GM10248 (cell line): ENCODE measurements around the gene DMAC2.

Experiments
- CTCF ChIA-PET: fragments of 300-600 bp; sonication (Branson Sonifier 250); formaldehyde crosslinking; extraction: SDS; loops from one replicate; lab custom pipeline; 2021; ENCODE audit warnings: antibody characterized with exemption; lab: Yijun Ruan, JAX
- POLR2A ChIA-PET: fragments of 350-650 bp; sonication (Branson Sonifier 250); formaldehyde crosslinking; extraction: SDS; loops from one replicate; lab custom pipeline; 2020; ENCODE audit warnings: antibody characterized with exemption; lab: Yijun Ruan, JAX
- DNase-seq: peaks from one replicate; pipeline ENCODE4 v3.0.0; 2012; ENCODE audit errors: extremely low spot score
- CTCF ChIP-seq: IDR thresholded peaks from 2 replicates; pipeline ENCODE4 v1.5.1; 2012; ENCODE audit warnings: mild to moderate bottlenecking, low read depth; ENCODE audit errors: extremely low read depth, missing control alignments, control extremely low read depth

Gene DMAC2

GRCh38 chr19:41398598-41398997 is 41.1 kb downstream of the DMAC2 start:
- ChIA-PET POLR2A (no interaction called here), CTCF (no interaction called here)
- no peak for TF ChIP-seq CTCF
- no peak for DNase-seq

- no peak for TF ChIP-seq CTCF
- CTCF ChIA-PET, result no interaction called here
Observed at GRCh38 chr19:41398050-41398418, 41.7 kb downstream of the DMAC2 start.

DNA sequence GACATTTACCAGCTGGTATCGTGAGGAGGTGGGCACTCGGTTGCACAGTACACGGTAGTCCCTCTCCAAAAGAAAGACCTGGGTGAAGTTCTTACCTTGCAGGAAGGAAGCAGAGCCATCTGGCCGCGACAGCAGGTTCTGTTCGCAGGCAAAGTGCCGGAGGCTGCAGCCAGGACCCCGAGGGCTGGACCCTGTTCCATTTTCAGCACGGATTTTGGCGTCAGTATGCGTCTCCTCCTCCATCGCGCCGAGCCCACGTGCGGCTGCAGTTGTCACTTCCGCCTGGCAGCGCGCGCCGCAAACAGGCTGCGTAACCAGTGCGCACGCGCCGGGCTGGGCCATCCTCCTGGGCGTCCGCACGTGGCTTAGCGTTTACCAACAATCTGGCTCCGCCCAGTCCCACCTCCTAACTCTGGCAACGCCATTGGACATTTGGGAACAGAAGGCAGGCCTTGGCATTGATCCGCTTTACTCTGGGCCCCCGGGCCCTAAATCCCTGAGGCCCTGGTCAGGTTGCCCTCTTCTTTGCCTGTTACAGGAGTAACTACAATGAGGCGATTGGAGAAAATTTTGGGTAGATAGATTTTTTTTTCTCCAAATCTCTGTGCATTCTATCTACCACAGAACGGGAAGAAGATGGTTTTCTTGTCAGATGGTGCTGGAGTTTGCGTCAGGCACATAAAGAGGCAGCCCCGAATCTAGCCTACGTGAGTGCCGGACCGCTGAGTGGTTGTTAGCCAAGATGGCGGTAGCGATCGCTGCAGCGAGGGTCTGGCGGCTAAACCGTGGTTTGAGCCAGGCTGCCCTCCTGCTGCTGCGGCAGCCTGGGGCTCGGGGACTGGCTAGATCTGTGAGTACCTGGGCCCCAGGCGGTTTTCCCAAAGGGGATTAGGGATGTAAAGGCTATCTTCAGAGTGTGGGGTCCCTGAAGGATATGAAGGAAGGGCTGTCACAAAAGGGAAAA is 42.3 kb downstream of the DMAC2 start, which contains the start of the genes BCKDHA and EXOSC5:
BCKDHA (plus strand) TSS at position 733 of the 964 bp plus-strand sequence; CDS start at position 743, 10 bp downstream.
EXOSC5 (minus strand) TSS at position 274 of the 964 bp plus-strand sequence; CDS start at position 243, 31 bp downstream.
- ChIA-PET CTCF (interaction anchor here (2.1 kb wide), 1 partner anchor 33 kb away, joined by 4 read pairs; the partner anchor contains the start of gene B9D2), POLR2A (interaction anchor here (0.7 kb wide), 1 partner anchor 169 kb away, joined by 3 read pairs; no protein-coding TSS in a partner anchor)
- no peak for TF ChIP-seq CTCF
- DNase-seq, result peak; percentile 99

More at GRCh38 chr19:41398050-41398418, 41.7 kb downstream of the DMAC2 start:
- DNase-seq, result no peak
- POLR2A ChIA-PET, result no interaction called here

GRCh38 chr19:41395355-41395754 is 44.4 kb downstream of the DMAC2 start:
- POLR2A ChIA-PET, result no interaction called here
- CTCF ChIA-PET, result interaction anchor here (0.6 to 4.3 kb wide), 4 partner anchors 15 to 1488 kb away, joined by 3 to 12 read pairs (median 5); partner anchors contain the start of gene B9D2
- no peak for TF ChIP-seq CTCF
- no peak for DNase-seq

GRCh38 chr19:41392775-41393174 is 46.9 kb downstream of the DMAC2 start:
- no peak for DNase-seq
- POLR2A ChIA-PET, result no interaction called here
- no peak for TF ChIP-seq CTCF
- CTCF ChIA-PET, result interaction anchor here (1.0 to 4.3 kb wide), 3 partner anchors 12 to 56 kb away, joined by 3 to 12 read pairs (median 4); no protein-coding TSS in a partner anchor

DNA sequence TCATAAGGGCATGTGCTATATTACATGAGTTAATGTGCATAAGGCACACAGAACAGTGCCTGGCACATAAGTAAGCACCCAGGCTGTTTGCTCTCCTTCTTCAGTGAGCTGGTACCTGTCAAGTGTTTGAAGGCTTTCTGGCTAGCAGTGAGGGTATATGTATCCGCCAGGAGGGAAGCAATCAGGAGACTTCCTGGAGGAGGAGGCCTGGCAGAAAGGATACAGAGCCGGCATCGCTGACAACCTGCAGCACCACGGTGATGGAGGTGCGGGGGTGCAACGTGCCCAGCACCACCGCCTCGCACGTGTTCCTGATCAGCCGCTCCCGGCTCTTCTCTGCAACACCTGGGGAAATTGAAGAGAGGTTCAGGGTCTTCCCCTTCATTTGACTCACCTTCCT is 48.1 kb downstream of the DMAC2 start:
- CTCF ChIA-PET, result interaction anchor here (1.2 kb wide), 1 partner anchor 26 kb away, joined by 3 read pairs; no protein-coding TSS in a partner anchor
- no peak for TF ChIP-seq CTCF
- POLR2A ChIA-PET, result no interaction called here
- no peak for DNase-seq
